ENCODE measurements around the gene PHLDB1. TPM values are rescaled to one million over a fixed set of nuclear protein-coding genes. Genes with fewer than 3 reads are reported as not detected.

The PHLDB1 gene
- total and polyA plus RNA-seq, 7 donors, result 12.6 to 45.8 (median 27.7) TPM

DNA sequence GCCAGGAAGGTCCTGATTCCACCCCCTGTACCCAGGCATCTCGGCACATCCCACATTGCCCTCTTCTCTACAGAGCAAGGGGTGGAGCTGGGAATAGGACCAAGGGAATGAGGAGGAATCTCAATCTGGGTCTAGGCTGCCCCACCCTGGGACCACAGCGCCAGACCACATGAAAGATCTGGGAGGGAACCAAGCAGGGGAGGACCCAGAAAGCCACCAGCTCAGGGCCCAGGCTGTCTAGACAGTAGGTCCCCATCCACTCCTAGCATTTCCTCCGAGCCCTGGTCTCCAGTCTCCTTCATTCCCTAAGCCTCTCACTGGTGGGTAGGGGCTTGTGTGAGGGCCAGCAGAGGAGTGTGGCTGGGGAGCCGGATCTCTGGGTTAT, 11.6 kb downstream of the PHLDB1 start:
- peak overlapping the region; percentile 68 for H3K27ac ChIP-seq
- peaks cover 0 to 34% of the 10 kb centered on the region in 2 donors for H3K36me3 ChIP-seq (ENCODE audit: insufficient read depth in 1 of 2, low read depth in 1 of 2)
- no peaks in the 10 kb centered on the region for H3K27me3 ChIP-seq (ENCODE audit: insufficient read depth in 3 of 3, low read length in 2 of 3)
- no peak for ATAC-seq
- no peak overlapping the region for H3K4me3 ChIP-seq
- intact Hi-C loops (cut with DNase I), result no loop called here
- H3K4me1 ChIP-seq, result peaks cover 28% of the 10 kb centered on the region
- DNase-seq, result peak; percentile 72 to 74
- no peaks in the 10 kb centered on the region for H3K9me3 ChIP-seq
- TF ChIP-seq, protein P1, sequence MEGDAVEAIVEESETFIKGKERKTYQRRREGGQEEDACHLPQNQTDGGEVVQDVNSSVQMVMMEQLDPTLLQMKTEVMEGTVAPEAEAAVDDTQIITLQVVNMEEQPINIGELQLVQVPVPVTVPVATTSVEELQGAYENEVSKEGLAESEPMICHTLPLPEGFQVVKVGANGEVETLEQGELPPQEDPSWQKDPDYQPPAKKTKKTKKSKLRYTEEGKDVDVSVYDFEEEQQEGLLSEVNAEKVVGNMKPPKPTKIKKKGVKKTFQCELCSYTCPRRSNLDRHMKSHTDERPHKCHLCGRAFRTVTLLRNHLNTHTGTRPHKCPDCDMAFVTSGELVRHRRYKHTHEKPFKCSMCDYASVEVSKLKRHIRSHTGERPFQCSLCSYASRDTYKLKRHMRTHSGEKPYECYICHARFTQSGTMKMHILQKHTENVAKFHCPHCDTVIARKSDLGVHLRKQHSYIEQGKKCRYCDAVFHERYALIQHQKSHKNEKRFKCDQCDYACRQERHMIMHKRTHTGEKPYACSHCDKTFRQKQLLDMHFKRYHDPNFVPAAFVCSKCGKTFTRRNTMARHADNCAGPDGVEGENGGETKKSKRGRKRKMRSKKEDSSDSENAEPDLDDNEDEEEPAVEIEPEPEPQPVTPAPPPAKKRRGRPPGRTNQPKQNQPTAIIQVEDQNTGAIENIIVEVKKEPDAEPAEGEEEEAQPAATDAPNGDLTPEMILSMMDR (IDR thresholded peaks at IDR 0.05), result no peak
- 40 to 62% (median 41%) methylated on average over 4 of the region's 4 CpGs for WGBS, 3 donors

- no peak for ATAC-seq
- Histone ChIP-seq H3K36me3 (ENCODE audit: insufficient read depth in 1 of 2, low read depth in 1 of 2) (peaks cover 0 to 30% of the 10 kb centered on the region in 2 donors), H3K4me3 (no peak overlapping the region), H3K27me3 (ENCODE audit: insufficient read depth in 3 of 3, low read length in 2 of 3) (no peaks in the 10 kb centered on the region), H3K9me3 (no peaks in the 10 kb centered on the region), H3K27ac (peak overlapping the region; percentile 68), H3K4me1 (peaks cover 34% of the 10 kb centered on the region)
- peak; percentile 20 to 65 for DNase-seq
- TF ChIP-seq, protein P1 (IDR thresholded peaks at IDR 0.05), result no peak
- intact Hi-C loops (cut with DNase I), result no loop called here
- WGBS, 3 donors, result 50 to 58% (median 53%) methylated on average over 6 of the region's 6 CpGs
Observed at GRCh38 chr11:118619444-118620197, 12.2 kb downstream of the PHLDB1 start.

GRCh38 chr11:118620529-118621070, 13.2 kb downstream of the PHLDB1 start:
- TF ChIP-seq, protein P1 (IDR thresholded peaks at IDR 0.05), result no peak
- H3K4me3 ChIP-seq, result peak overlapping the region; percentile 68
- H3K36me3 ChIP-seq (ENCODE audit: insufficient read depth in 1 of 2, low read depth in 1 of 2), result peaks cover 0 to 33% of the 10 kb centered on the region in 2 donors
- intact Hi-C loops (cut with DNase I), result no loop called here
- H3K27ac ChIP-seq, result peak overlapping the region; percentile 88
- H3K27me3 ChIP-seq (ENCODE audit: insufficient read depth in 3 of 3, low read length in 2 of 3), result no peaks in the 10 kb centered on the region
- H3K9me3 ChIP-seq, result no peaks in the 10 kb centered on the region
- DNase-seq, result peak in 1 of 2 donors; percentile 45
- ATAC-seq, result no peak
- 52 to 63% (median 57%) methylated on average over 7 of the region's 7 CpGs for WGBS, 3 donors
- H3K4me1 ChIP-seq, result peaks cover 42% of the 10 kb centered on the region

- peak; percentile 59 to 66 (median 66) for ATAC-seq
- Histone ChIP-seq H3K4me3 (peak overlapping the region; percentile 68), H3K9me3 (no peaks in the 10 kb centered on the region), H3K27ac (peak overlapping the region; percentile 88), H3K4me1 (peaks cover 42% of the 10 kb centered on the region), H3K36me3 (ENCODE audit: insufficient read depth in 1 of 2, low read depth in 1 of 2) (peaks cover 0 to 33% of the 10 kb centered on the region in 2 donors), H3K27me3 (ENCODE audit: insufficient read depth in 3 of 3, low read length in 2 of 3) (no peaks in the 10 kb centered on the region)
- TF ChIP-seq, protein P1 (IDR thresholded peaks at IDR 0.05), result no peak
- WGBS, 3 donors, result 3 to 5% (median 4%) methylated on average over 37 to 38 of the region's 38 CpGs
- DNase-seq, result peak; percentile 89 to 91
- intact Hi-C loops (cut with DNase I), result no loop called here
Observed at GRCh38 chr11:118621071-118621783, 13.8 kb downstream of the PHLDB1 start.
